ENCODE results near the gene PDE3A.
"Not testable (repeated sequence)": the region's sequence is repeated elsewhere in the genome, so short reads cannot be mapped to it uniquely, and the experiment has no call there.

The PDE3A gene

GRCh38 chr12:20560935-20561334 is 192.6 kb downstream of the PDE3A start:
- no peak for DNase-seq

- no peak for DNase-seq
Measured at GRCh38 chr12:20561871-20562270, 193.5 kb downstream of the PDE3A start.

GRCh38 chr12:20567413-20567812 is 199.1 kb downstream of the PDE3A start:
- no peak for DNase-seq

- no peak for DNase-seq
Measured at GRCh38 chr12:20572451-20572850, 204.1 kb downstream of the PDE3A start.

GRCh38 chr12:20576528-20576927 is 208.2 kb downstream of the PDE3A start:
- no peak for DNase-seq

- DNase-seq = no peak
Measured at GRCh38 chr12:20577054-20577453, 208.7 kb downstream of the PDE3A start.

GRCh38 chr12:20578142-20578541 is 209.8 kb downstream of the PDE3A start:
- no peak for DNase-seq

GRCh38 chr12:20585055-20585625 is 216.8 kb downstream of the PDE3A start:
- DNase-seq = no peak

GRCh38 chr12:20585913-20586312 is 217.6 kb downstream of the PDE3A start:
- DNase-seq = no peak

- DNase-seq = no peak
Measured at GRCh38 chr12:20588042-20588441, 219.7 kb downstream of the PDE3A start.

GRCh38 chr12:20590570-20590969 is 222.2 kb downstream of the PDE3A start:
- no peak for DNase-seq

GRCh38 chr12:20592556-20592955 is 224.2 kb downstream of the PDE3A start:
- no peak for DNase-seq

GRCh38 chr12:20593611-20594010 is 225.3 kb downstream of the PDE3A start:
- no peak for DNase-seq

GRCh38 chr12:20596061-20596460 is 227.7 kb downstream of the PDE3A start:
- peak; percentile 21 for DNase-seq

GRCh38 chr12:20599757-20600156 is 231.4 kb downstream of the PDE3A start:
- DNase-seq = no peak

GRCh38 chr12:20601668-20602280 is 233.4 kb downstream of the PDE3A start:
- peak; percentile 63 for DNase-seq

- no peak for DNase-seq
Measured at GRCh38 chr12:20602641-20603391, 234.5 kb downstream of the PDE3A start.

- no peak for DNase-seq
Measured at GRCh38 chr12:20604408-20605067, 236.2 kb downstream of the PDE3A start.

- DNase-seq = not testable (repeated sequence)
Measured at GRCh38 chr12:20615020-20615419, 246.7 kb downstream of the PDE3A start.

GRCh38 chr12:20616093-20616492 is 247.8 kb downstream of the PDE3A start:
- no peak for DNase-seq

GRCh38 chr12:20620261-20620660 is 251.9 kb downstream of the PDE3A start:
- DNase-seq = no peak

- DNase-seq = no peak
Measured at GRCh38 chr12:20624718-20625117, 256.4 kb downstream of the PDE3A start.

- DNase-seq = no peak
Measured at GRCh38 chr12:20625531-20625930, 257.2 kb downstream of the PDE3A start.
